IPS-NIHi7 (cell line): ENCODE results near the gene TNFRSF1B.
A peak's percentile ranks its signal among the peaks of the same experiment; 100 is the strongest.

Experiments used
- DNase-seq: peaks from one replicate; pipeline ENCODE4 v3.0.0; 2012; ENCODE audit warnings: mixed read lengths; ENCODE audit errors: extremely low spot score

Gene TNFRSF1B

DNA sequence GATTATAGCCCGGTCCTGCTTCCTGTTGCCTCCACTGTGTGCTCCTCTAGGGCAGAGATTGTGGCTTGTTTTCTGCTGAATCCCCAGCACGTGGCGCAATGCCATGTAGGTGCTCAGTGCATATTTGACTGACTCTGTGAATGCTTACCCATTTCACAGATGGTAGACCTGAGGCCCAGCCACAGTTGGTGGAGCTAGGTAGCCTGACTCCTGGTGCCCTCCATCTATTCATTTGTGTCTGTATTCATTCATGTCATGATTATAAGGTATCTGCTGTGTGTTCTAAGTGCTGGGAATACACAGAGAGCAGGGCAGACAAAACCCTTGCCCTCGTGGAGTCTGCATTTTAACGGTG is 22.5 kb downstream of the TNFRSF1B start:
- DNase-seq, result no peak

DNA sequence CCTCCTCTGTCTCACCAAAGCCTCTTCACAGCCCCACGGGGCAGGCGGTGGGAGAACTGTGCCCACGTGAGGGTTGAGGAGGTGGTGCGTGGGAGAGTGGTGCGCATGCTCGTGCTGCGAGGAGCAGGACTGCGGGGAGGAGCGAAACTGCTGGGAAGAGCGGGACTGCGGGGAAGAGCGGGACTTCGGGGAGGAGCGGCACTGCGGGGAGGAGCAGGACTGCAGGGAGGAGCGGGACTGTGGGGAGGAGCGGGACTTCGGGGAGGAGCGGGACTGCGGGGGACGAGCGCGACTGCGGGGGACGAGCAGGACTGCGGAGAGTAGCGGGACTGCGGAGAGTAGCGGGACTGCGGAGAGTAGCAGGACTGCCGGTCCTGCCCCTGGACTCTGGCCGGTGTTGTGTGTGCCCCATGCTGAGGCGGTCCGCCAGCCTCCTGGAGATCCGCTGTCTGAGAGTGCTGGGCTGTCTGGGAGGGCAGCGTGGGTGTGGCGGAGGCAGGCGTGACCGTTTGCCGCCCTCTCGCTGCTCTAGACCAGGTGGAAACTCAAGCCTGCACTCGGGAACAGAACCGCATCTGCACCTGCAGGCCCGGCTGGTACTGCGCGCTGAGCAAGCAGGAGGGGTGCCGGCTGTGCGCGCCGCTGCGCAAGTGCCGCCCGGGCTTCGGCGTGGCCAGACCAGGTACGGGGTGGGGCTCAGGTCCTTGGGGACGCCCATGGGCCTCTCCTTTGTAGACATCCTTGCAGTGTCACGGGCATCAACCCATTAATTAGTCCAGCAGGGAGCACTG is 24.6 kb downstream of the TNFRSF1B start:
- DNase-seq, result no peak

DNA sequence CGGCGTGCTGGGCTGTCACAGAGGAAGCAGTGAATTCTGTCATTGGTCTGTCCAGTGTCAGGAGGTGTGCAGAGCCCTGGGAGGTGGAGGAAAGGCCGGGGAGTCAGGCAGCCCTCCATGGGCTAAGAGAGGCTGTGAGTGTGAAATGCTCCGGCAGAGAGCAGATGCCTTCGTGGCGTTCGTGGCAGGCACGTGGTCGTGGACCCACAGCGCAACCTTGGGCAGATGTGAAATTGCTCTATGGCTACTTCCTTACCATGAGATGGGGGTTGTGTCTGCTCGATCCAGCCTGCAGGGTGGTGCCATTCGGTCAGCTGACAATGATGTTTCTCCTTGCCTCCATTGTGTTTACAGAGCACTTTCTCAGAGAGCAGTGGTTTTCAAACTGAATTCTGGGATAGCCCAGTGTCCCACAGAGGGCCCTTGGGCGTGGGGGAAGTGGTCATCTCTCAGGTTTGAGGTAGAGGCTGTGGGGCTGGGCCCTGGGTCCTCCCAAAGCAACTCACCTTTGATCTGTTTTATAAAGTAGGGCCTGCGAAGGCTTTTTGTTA is 27.9 kb downstream of the TNFRSF1B start:
- DNase-seq, result no peak

DNA sequence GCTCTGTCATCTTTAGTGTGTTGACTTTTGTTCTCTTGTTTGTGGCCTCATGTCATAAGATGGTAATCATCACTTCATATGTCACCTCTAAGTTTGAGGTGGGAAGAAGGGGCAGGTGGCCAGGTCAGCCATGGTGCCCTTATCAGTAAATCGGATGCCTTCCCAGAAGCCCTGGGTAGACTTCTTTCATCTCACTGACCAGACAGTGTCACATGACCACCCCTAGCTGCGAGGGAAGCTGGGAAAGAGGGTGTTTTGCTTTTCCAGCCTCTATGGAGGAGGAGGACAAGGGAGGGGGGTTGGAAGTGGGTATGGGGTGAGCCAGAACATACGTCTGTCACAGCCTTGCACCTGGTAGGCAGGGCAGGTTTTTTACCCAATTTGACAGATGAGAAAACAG is 28.6 kb downstream of the TNFRSF1B start:
- no peak for DNase-seq

DNA sequence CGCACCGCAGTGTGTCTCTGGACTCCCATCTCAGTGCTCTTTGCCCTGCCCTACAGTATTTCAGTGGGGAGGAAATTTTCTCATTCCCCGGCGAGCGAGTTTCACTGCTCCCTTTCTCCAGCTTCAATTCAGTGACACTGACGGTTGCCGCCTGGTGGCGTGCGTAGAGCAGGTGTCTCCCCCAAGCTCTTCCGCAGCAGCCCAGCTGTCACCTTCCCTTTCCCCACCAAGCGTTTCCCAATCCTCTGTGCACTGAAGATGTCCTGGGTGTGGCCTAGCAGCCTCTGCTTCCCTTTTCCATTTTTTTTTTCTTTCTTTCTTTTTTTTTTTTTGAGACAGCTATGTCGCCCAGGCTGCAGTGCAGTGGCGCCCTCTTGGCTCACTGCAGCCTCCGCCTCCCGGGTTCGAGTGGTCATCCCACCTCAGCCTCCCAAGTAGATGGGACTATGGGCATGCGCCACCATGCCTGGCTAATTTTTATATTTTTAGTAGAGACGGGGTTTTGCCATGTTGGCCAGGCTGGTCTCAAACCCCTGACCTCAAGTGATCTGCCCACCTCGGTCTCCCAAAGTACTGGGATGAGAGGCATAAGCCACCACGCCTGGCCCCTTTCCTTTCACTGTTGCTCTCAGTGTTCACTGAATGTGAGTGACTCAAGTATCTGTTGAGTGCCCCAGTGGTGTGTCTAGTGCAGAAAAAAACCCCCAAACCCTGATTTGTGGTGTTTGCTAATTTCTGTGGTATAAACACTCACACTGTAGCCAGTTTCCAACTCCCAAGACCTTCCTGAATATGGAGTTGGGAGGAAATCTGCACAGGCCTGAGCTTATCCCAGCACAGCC is 30.1 kb downstream of the TNFRSF1B start:
- DNase-seq, result peak; percentile 85

DNA sequence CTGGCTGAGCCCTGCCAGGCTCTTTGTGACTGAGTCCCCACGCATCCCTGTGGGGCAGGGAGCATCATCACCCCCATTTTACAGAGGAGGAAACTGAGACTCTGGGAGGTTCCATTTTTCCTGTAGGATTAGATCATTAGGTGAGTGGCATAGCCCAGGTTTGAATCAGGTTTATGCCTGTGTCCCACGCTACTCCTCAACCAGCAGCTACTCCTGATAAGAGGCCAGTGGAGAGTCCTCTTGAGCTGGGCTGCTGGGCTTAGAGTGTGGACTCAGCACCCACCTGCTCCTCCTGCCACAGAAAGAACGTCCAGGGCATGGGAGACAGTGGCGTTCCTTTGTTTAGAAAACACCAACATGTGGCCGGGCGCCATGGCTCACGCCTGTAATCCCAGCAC is 30.7 kb downstream of the TNFRSF1B start:
- no peak for DNase-seq

DNA sequence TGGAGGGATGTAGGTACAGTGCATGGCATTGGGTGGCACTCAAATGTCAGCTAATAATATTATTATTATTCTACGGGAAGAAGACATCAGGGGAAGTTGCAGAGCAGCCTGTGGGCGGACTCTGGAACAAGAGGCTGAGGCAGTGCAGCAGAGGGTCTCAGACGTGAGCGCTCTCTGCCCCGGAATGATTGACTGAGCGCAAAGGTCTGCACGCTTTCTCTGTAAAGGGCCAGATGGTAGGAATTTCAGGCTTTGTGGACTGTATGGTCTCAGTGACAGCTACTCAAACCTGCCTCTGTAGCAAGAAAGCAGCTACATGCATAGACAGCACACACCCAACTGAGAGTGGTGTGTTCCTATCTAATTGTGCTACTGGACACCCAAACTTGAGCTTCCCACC is 33.4 kb downstream of the TNFRSF1B start:
- no peak for DNase-seq

DNA sequence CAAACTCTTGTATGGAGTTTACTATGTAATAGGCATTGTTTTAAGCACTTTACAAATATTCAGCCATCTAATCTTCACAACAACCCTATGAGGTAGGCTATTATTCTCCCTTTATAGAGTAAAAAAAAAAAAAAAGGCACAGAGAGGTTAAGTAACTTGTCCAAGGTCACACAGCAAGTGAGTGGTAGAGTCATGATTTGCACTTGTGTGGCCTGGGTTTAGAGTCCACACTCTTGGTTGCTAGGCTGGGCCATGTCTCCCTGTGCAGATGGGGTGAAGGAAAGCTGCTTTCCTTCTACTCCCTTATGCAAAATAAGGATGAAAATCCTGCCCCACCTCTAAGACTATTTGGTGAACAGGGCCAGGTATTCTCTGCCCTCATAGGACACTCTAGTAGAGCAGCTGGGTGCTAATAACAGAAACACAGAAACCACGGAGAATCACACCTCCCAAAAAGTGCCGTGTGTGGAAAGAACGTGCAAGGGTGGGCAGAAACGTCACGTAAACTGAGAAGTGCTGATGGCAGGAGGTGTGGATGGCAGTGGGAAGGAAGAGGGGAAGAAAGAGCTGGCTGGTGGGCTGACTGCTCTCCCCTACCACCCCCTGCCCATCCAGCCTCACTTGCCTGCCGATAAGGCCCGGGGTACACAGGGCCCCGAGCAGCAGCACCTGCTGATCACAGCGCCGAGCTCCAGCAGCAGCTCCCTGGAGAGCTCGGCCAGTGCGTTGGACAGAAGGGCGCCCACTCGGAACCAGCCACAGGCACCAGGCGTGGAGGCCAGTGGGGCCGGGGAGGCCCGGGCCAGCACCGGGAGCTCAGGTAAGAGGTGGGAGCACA is 34.8 kb downstream of the TNFRSF1B start:
- DNase-seq, result no peak

DNA sequence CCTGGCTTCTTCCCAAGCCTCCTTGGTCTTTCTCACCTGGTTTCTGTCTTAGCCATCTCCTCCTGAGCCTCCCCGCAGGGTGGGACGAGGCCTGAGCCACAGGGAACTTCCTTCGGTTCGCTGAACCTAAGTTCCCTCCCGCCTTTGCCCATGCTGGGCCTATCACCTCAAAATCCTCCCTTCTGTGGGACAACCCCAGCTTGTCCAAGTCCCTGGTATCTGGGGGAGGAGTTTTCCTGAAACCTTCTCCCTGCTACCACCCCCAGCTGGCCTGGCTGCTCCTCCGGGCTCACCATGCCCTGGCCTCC is 35.4 kb downstream of the TNFRSF1B start:
- no peak for DNase-seq

DNA sequence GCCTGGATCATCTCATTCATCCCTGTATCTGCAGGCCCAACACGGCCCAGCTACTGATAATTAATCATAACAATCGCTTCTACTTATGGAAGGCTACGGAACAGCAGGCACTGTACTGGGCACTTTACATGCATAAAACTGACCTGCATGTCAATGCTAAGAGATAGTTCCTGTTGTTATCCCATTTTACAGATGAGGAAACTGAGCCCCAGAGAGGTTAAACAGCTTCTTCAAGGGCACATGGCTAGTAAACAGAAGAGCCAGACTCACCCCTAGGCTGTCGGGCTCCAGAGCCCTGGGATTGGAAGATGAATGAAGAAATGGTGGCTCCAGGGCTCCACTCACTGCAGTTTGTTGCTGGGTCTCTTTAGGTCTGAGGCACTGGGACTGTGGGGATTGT is 35.8 kb downstream of the TNFRSF1B start:
- no peak for DNase-seq

DNA sequence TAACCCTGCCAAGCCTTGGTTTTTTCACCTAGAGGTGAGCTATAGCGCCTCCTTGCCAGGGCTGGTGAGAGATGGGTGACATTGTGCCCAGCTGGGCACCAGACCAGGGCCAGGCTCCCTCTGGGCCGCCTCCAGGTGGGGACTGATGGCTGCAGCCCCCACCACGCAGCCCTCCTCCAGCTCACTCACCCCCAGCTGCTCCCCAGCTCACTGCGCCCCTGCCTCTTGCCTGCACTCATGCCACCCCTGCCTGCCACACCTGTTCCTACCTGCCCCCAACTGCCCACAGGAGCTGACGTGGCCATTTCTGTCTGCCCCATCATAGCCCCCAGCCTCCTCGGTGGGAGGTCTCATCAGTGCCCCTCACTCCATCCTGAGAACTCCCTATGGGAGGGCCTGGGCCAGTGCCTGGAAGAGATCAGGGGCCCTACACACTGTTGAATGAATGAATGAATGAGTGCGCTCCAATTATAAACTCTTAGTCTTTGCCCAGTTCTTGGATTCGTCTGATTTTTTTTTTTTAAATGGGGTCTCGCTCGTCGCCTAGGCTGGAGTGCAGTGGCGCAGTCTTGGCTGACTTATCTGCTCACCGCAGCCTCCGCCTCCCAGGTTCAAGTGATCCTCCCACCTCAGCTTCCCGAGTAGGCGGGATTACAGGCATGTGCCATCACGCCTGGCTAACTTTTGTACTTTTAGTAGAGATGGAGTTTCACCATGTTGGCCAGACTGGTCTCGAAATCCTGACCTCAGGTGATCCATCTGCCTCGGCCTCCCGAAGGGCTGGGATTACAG is 36.6 kb downstream of the TNFRSF1B start:
- no peak for DNase-seq

DNA sequence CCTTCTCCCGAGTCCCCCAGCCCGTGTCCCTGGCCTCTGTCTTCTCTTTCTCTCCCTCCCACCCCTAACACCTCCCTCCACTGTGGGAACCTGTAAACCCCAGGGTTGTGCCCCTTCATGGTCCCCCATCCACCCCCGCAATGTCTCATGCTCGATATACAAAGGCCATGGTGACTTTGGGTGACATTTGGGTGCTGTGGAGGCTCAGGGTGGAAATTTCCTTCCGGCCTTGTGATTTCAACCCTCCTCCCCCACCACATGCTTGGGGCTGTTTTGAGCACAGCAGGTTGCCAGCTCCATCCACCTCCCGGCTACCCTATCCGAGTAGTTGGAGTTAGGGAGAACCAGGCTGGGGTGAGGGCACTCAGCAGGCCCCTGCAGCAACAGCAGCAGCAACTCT is 37.3 kb downstream of the TNFRSF1B start:
- DNase-seq, result no peak

DNA sequence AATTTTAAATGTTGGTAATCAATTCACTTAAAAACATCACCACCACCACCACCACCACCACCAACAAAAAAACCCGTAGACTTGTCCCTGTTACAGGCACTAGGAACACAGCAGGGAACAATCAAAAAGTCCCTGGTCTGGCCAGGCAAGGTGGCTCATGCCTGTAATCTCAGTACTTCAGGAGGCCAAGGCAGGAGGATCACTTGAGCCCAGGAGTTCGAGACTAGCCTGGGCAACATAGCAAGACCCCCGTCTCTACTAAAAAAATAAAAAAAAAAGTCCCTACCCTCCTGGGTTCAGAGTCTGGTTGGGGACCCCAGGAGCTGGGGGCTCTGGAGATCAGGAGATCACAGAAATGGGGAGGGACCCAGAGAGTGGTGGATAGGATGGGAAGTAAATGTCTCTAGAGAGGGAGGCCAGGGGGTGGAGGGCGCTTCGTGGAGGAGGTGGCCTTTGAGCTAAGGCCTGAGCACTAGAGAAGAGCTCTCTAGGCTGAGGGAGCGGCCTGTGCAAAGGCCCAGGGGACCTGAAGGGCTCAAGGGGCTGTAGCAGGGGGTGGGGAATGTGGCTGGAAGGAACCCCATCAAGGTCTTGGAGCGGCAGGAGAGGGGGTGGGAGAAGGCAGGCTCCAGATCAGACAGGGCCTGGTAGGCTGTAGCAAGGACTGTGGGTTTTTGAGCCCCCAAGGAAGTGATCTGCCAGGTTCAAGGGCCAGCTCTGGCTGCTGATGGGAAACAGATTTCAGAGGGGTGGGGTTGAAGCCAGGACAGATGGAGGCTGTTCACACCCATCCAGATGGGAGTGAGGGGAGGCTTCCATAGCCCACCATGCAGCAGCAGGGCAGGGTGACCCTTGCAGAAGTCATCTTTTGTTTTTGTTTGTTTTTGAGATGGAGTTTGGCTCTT is 38.2 kb downstream of the TNFRSF1B start:
- DNase-seq, result no peak

DNA sequence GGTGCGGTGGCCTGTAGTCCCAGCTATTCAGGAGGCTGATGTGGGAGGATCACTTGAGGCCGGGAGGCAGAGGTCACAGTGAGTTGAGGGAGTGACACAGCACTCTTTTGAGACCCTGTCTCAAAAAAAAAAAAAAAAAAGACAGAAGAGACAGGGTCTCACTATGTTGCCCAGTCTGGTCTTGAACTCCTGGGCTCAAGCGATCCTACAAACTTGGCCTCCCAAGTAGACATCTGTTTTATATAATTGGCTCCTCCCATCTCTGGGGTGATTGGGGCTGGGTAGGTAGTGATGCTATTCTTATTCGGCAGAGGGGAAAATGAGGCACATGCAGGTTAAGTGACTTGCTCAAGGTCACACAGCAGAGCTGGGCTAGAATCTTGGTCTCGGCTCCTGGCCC is 39.4 kb downstream of the TNFRSF1B start:
- no peak for DNase-seq

DNA sequence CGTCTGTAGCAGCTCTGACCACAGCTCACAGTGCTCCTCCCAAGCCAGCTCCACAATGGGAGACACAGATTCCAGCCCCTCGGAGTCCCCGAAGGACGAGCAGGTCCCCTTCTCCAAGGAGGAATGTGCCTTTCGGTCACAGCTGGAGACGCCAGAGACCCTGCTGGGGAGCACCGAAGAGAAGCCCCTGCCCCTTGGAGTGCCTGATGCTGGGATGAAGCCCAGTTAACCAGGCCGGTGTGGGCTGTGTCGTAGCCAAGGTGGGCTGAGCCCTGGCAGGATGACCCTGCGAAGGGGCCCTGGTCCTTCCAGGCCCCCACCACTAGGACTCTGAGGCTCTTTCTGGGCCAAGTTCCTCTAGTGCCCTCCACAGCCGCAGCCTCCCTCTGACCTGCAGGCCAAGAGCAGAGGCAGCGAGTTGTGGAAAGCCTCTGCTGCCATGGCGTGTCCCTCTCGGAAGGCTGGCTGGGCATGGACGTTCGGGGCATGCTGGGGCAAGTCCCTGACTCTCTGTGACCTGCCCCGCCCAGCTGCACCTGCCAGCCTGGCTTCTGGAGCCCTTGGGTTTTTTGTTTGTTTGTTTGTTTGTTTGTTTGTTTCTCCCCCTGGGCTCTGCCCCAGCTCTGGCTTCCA is 40.1 kb downstream of the TNFRSF1B start:
- DNase-seq, result no peak

DNA sequence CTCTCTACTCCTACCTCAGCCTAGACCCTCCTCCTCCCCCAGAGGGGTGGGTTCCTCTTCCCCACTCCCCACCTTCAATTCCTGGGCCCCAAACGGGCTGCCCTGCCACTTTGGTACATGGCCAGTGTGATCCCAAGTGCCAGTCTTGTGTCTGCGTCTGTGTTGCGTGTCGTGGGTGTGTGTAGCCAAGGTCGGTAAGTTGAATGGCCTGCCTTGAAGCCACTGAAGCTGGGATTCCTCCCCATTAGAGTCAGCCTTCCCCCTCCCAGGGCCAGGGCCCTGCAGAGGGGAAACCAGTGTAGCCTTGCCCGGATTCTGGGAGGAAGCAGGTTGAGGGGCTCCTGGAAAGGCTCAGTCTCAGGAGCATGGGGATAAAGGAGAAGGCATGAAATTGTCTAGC is 41.5 kb downstream of the TNFRSF1B start:
- no peak for DNase-seq

DNA sequence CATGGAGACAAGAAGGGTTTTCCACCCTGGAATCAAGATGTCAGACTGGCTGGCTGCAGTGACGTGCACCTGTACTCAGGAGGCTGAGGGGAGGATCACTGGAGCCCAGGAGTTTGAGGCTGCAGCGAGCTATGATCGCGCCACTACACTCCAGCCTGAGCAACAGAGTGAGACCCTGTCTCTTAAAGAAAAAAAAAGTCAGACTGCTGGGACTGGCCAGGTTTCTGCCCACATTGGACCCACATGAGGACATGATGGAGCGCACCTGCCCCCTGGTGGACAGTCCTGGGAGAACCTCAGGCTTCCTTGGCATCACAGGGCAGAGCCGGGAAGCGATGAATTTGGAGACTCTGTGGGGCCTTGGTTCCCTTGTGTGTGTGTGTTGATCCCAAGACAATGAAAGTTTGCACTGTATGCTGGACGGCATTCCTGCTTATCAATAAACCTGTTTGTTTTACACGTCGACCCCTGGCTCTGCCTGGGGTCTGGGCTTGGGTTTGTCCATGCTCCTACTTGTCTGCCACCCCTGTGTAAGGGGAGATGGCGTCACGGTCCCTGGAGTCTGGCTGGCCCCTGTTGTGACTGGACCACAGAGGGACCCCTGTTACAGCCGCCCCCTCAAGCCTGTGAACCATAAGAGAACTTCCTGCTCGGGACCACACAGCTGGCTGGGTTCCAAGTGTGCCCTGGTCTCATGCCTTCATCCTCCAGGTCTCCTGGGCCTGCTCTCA is 42.1 kb downstream of the TNFRSF1B start:
- peak; percentile 94 for DNase-seq

DNA sequence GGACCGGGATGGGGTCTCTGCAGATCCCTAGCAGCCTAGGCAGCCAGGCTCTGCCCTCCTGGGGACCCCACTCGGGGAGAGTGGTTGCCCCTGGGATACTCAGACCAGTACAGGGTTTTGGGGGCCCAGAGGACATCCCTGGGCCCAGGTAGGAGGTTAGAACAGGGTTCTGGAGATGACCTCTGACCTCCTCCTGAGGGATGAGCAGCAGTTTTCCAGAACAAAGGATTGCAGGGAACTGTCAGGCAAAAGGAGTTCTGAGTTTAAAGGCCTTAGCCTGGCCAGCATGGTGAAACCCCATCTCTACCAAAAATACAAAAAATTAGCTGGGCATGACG is 42.7 kb downstream of the TNFRSF1B start:
- no peak for DNase-seq
